Prostate gland (tissue), 2 donors: ENCODE measurements around the gene IFIT3. TPM values are rescaled to one million over a fixed set of nuclear protein-coding genes. Genes with fewer than 3 reads are reported as not detected.

Experiments
- DNase-seq: peaks from one replicate; pipeline ENCODE4 v3.0.0-alpha.2; 2019; ENCODE audit warnings: low spot score
- H3K27ac ChIP-seq, 2 donors: fragments of 200-600 bp; sonication (generic); 2 replicates each; pipeline ENCODE4 v1.5.1; 2017 to 2019
- H3K27me3 ChIP-seq: fragments of 200-600 bp; sonication (generic); replicated peaks from 2 replicates; pipeline ENCODE4 v1.5.1; 2019; ENCODE audit not compliant: insufficient read depth
- H3K36me3 ChIP-seq, 2 donors: fragments of 200-600 bp; sonication (generic); 1 replicate in 1 of 2; 2 replicates in 1 of 2; pipeline versions ENCODE4 v1.5.1 to v1.8.1; 2017 to 2019
- H3K4me1 ChIP-seq: fragments of 200-600 bp; sonication (generic); replicated peaks from 2 replicates; pipeline ENCODE4 v1.5.1; 2019
- H3K4me3 ChIP-seq, 2 donors: fragments of 200-600 bp; sonication (generic); 2 replicates each; pipeline ENCODE4 v1.5.1; 2017 to 2019
- H3K9me3 ChIP-seq: fragments of 200-600 bp; sonication (generic); 2 replicates; pipeline ENCODE4 v1.5.1; 2017
- CTCF ChIP-seq, 4 experiments: fragments of 200-600 bp in 2 of 4; fragments of 450-650 bp in 2 of 4; sonication (generic) in 2 of 4; IDR thresholded peaks; 1 replicate in 3 of 4; 2 replicates in 1 of 4; pipeline ENCODE4 v1.5.1; 2016 to 2019; ENCODE audit warnings: antibody characterized with exemption in 4 of 4, mild to moderate bottlenecking in 2 of 4, moderate library complexity in 2 of 4
- POLR2A ChIP-seq: fragments of 450-650 bp; IDR thresholded peaks from one replicate; pipeline ENCODE4 v1.6.1; 2016; ENCODE audit warnings: antibody characterized with exemption, mild to moderate bottlenecking
- POLR2AphosphoS5 ChIP-seq: sonication (generic); formaldehyde crosslinking; IDR thresholded peaks from one replicate; pipeline ENCODE4 v1.6.1; 2017; ENCODE audit warnings: antibody characterized with exemption
- WGBS: methylation state at CpG from one replicate; pipeline ENCODE4 v1.1.5; 2018; 5-methylcytosine and 5-hydroxymethylcytosine counted together
- intact Hi-C: fragments of 100-400 bp; cut with DNase I; formaldehyde crosslinking; loops from one replicate; pipeline ENCODE4 v1.14.2; 2022
- total RNA-seq, 2 donors: library from RNA; depleted of rRNA; stranded (reverse); fragments of >200 nt; gene quantifications; one replicate each; pipeline ENCODE4 v1.1.0, GENCODE V29; 2016

The IFIT3 gene
- total RNA-seq, 2 donors from 2014 or later: 6.4 to 9.5 TPM

GRCh38 chr10:89299031-89299430 is 28.8 kb upstream of the IFIT3 start:
- no peaks in the 10 kb centered on the region for H3K36me3 ChIP-seq
- peaks cover 4% of the 10 kb centered on the region for H3K4me1 ChIP-seq
- no peak overlapping the region for H3K4me3 ChIP-seq
- TF ChIP-seq CTCF (IDR thresholded peaks at IDR 0.05) (no peak), POLR2AphosphoS5 (no peak), POLR2A (no peak)
- H3K27me3 ChIP-seq: no peaks in the 10 kb centered on the region
- no peaks in the 10 kb centered on the region for H3K9me3 ChIP-seq
- intact Hi-C loops: no loop called here
- no peak for DNase-seq
- H3K27ac ChIP-seq: no peak overlapping the region
- 81% methylated on average over 4 of the region's 4 CpGs for WGBS

GRCh38 chr10:89301232-89301631 is 26.6 kb upstream of the IFIT3 start:
- WGBS: 14% methylated on average over 2 of the region's 2 CpGs
- Histone ChIP-seq H3K36me3 (no peaks in the 10 kb centered on the region), H3K27me3 (no peaks in the 10 kb centered on the region), H3K4me3 (peak overlapping the region; percentile 36 to 42), H3K9me3 (no peaks in the 10 kb centered on the region), H3K4me1 (peaks cover 4% of the 10 kb centered on the region), H3K27ac (peak overlapping the region; percentile 80 to 85)
- DNase-seq: no peak
- intact Hi-C loops: no loop called here
- TF ChIP-seq CTCF (IDR thresholded peaks at IDR 0.05): no peak
- no peak for TF ChIP-seq POLR2AphosphoS5
- TF ChIP-seq POLR2A: no peak

- peak within 1 kb of the TSS; percentile 80 to 85 for H3K27ac ChIP-seq
- TF ChIP-seq POLR2AphosphoS5 (peak; percentile 83), CTCF (IDR thresholded peaks at IDR 0.05) (no peak), POLR2A (peak; percentile 40)
- intact Hi-C loops: no loop called here
- H3K4me1 ChIP-seq: peaks cover 4% of the 10 kb centered on the region
- no peaks in the 10 kb centered on the region for H3K36me3 ChIP-seq
- DNase-seq: peak; percentile 50
- H3K4me3 ChIP-seq: peak within 1 kb of the TSS; percentile 36 to 42
- H3K9me3 ChIP-seq: no peaks in the 10 kb centered on the region
- WGBS: under 1% methylated on average over 10 of the region's 10 CpGs
- no peaks in the 10 kb centered on the region for H3K27me3 ChIP-seq
Measured at GRCh38 chr10:89301721-89302445, 25.9 kb upstream of the IFIT3 start, which contains the start of gene IFIT2. TSS of gene IFIT2 (plus strand) at chr10:89302046. CDS start at chr10:89302124, 78 bp downstream.

- H3K4me1 ChIP-seq: peaks cover 4% of the 10 kb centered on the region
- WGBS: 23% methylated on average over 3 of the region's 3 CpGs
- TF ChIP-seq POLR2AphosphoS5 (no peak), POLR2A (no peak), CTCF (IDR thresholded peaks at IDR 0.05) (no peak)
- no peaks in the 10 kb centered on the region for H3K9me3 ChIP-seq
- DNase-seq: no peak
- no peaks in the 10 kb centered on the region for H3K27me3 ChIP-seq
- peak overlapping the region; percentile 80 to 85 for H3K27ac ChIP-seq
- no peaks in the 10 kb centered on the region for H3K36me3 ChIP-seq
- intact Hi-C loops: no loop called here
- H3K4me3 ChIP-seq: peak overlapping the region; percentile 36 to 42
Measured at GRCh38 chr10:89302625-89303024, 25.2 kb upstream of the IFIT3 start.

GRCh38 chr10:89303161-89303560 is 24.6 kb upstream of the IFIT3 start:
- no peaks in the 10 kb centered on the region for H3K36me3 ChIP-seq
- H3K27ac ChIP-seq: no peak overlapping the region
- 75% methylated on average over 2 of the region's 2 CpGs for WGBS
- no peaks in the 10 kb centered on the region for H3K9me3 ChIP-seq
- no peaks in the 10 kb centered on the region for H3K27me3 ChIP-seq
- TF ChIP-seq POLR2AphosphoS5: no peak
- no peak for TF ChIP-seq POLR2A
- no peak overlapping the region for H3K4me3 ChIP-seq
- peaks cover 4% of the 10 kb centered on the region for H3K4me1 ChIP-seq
- no peak for DNase-seq
- intact Hi-C loops: no loop called here
